Measurements from ENCODE around the gene BICRA. TPM values are rescaled to one million over a fixed set of nuclear protein-coding genes. Genes with fewer than 3 reads are reported as not detected.

The BICRA gene
- total RNA-seq, 1 donor from 2014 or later: 9.8 TPM

- no peak for DNase-seq
Observed at GRCh38 chr19:47601180-47601904, 7.6 kb upstream of the BICRA start.

DNA sequence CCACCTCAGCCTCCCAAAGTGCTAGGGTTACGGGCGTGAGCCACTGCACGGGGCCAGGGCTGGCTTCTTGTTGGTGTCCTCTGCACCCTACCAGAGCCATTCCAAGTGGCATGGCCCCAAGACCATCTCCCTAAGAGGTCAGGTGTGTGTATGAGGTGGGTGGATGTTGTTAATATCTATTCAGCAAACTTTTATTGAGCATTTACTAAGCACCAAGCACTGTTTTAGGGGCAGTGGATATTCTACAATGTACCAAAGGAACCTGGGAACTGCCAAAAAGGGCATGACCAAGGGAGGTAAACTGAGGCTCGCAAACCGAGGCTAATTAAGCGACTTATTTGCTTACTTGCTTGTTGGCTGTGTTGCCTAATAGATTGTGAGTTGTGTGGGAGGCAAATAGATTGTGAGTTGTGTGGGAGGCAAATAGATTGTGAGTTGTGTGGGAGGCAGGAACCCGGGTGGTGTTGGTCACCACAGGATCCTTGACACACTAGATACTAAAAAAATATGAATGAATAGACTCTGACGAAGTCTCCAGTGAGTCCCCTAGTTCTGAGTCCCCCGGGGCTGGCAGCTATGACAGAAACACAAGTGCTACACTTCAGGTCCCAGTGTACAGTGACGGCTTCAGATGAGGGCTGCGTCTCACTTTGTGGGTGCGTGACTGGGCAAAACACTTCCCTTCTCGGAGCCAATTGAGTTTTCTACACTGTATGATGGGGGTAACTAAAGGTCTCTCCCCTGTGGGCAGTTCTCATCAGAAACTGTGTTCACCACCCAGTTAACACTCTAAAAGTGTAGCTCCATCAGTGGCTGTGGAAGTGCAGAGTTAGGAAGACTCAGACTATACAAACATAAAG is 5.0 kb upstream of the BICRA start:
- DNase-seq: no peak

DNA sequence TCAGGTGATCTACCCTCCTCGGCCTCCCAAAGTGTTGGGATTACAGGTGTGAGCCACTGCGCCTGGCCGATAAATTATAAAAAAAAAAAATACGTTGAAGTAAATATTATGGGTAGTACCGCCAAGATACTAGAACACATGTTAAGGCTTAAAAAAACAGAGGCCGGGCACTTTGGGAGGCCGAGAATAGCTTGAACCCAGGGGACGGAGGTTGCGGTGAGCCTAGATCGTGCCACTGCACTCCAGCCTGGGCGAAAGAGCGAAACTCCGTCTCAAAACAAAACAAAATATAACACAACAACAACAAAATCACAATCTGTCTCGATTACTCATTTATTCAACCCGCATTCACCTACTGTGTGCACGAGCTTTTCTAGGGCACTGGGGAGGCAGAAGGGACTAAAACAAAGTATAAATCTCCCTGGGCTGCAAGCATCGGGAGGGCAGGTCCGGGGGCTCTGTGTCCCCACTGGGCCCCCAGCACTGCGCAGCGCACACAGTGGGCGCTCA is 1.3 kb upstream of the BICRA start:
- DNase-seq: no peak

DNA sequence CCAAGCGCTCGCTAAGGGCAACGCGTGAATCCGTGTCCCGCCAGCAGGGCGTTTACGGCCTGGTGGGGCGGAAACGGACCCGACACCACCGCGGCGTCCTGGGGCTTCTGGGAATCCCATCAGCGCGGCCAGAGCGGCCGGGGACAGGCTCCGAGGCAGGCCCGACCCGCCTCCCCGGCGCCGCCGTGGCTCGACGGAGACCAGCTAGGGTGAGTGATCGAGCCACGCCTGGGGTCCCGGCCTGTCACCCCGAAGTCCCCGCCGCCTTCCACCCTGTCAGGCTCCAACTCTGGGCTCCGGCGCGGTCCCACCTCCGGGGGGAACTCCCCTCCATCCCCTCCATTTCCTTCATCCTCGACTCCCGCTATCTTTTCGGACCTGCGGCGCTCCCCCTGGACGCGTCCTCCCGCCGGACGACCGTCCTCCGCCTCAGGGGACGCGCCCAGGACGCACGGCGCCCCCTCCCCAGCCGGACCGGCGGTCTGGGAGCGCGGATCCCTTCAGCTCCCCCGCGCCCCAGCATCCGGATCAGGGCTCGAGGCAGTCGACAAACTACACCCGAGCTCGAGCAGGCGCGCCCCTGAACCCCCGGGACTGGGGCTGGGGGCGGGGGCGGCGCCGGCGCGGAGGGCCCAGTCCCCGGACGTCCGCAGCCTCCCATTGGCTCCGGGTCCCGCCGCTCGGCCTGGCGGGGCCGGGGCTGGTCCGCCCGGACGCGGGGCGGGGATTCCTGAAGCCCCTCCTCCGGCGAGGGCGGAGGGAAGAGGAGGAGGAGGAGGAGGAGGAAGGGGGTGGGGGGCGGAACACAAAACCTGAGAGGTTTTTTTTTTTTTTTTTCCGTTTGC is 638 bp upstream of the BICRA start:
- peak; percentile 91 for DNase-seq

- peak; percentile 30 for DNase-seq
Observed at GRCh38 chr19:47609906-47610894, 1.3 kb downstream of the BICRA start.

- DNase-seq: no peak
Observed at GRCh38 chr19:47610902-47611301, 2.0 kb downstream of the BICRA start.

DNA sequence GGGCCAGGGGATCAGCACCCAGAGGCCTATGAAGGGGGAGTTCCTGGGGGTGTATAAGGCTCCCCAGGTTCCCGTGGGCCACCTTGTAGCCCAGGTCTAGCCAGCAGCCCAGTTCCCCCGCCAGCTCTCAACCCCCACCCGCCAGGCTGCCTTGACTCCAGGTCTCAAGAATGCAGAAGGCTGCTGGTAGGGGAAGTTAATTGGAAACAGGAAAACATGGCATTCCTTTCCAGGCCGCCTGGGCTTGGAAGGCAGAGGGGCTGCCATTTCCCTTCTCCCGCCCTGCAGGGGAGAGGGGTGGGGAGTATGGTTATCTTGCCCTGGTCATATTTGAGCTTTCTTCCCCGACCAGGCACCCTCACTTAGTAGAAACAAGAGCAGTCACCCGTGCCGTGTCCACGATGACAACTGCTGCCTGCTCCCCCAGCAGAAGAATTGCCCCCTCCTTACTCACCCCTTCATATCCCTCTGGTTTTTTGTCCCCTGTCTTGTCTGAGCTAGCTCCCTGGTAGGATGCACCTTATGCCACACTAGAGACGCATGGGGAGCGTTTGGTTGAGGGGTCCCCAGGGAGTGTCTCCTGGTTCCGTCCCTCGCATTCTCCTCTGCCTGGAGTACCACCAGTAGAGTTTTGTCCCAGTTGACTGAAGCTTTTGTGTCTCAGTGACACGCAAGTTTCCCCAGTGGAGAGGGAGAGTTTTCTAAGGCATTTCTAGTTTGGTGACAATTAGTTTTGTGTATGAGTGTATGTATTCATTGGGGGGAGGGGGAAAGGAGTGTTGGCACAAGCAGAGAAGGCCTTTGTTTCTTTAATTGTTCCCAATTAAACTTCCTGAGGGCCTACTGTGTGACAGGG is 4.5 kb downstream of the BICRA start:
- no peak for DNase-seq

DNA sequence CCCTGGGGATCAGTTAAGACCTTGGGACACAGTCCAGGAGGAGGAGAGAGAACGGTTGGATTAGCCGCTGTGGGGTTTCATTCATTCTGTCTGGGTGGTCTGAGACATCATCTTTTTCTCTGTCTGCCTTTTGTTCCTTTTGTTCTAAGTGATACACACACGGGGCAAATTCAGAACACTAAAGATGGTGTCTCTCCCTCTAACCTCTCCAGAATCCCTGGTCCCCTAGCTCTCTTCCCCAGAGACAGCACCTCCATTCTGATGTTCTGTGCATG is 5.0 kb downstream of the BICRA start:
- DNase-seq: no peak

GRCh38 chr19:47614559-47614958 is 5.6 kb downstream of the BICRA start:
- no peak for DNase-seq

- no peak for DNase-seq
Observed at GRCh38 chr19:47615230-47615629, 6.3 kb downstream of the BICRA start.

DNA sequence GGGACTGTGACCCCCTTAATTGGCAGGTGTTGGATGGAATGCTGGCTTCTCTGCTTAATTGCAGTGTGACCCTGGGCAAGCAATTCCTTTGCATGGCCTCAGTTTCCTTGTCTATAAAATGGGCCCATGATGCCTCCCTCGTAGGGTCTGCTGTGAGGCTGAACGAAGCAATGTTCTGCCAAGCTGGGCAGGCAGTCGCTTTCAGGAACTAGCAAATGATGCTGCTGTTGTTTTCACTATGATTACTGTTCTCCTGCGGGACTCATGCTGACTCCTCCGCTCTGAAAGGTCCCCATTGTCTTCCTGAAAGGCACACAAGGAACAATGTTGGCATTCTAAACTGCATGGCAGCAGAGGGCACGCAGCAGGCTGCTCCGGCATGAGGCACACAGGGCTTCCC is 6.8 kb downstream of the BICRA start:
- DNase-seq: peak; percentile 61

GRCh38 chr19:47618771-47619170 is 9.8 kb downstream of the BICRA start:
- DNase-seq: no peak

- DNase-seq: no peak
Observed at GRCh38 chr19:47619763-47620162, 10.8 kb downstream of the BICRA start.

DNA sequence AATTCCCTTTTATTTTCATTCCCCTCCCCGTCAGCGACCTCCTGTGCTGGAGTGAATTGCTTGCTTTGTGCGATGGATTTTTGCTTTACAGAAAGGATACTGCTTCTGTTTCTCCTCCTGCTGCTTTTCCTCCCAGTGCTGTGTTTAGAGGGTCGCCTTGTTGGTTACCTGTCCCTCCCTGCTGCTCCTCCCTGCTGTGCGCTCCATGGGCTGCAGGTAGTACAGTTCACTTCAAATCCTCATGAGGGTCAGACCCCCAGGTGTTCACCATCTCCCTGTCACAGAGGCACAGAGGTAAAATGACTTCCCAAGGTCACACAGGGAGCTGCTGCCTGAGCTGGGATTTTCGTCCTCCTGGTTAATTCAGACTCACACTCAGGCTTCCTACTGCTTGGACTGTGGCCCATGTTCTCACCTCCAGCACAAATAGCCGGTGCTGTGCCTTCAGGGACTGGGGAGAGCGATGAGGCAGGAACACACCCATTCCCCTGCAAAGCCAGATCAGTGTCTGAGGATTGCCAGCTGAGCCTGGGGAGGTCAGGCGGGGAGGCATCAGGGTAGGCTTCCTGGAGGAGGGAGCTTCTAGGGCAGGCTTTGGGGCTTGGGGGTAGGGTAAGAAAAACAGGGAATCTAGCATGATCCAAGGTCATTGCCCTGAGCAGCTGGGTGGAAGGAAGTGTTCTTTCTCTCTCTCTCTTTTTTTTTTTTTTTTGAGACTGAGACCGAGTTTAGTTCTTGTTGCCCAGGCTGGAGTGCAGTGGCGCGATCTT is 14.4 kb downstream of the BICRA start:
- DNase-seq: no peak

DNA sequence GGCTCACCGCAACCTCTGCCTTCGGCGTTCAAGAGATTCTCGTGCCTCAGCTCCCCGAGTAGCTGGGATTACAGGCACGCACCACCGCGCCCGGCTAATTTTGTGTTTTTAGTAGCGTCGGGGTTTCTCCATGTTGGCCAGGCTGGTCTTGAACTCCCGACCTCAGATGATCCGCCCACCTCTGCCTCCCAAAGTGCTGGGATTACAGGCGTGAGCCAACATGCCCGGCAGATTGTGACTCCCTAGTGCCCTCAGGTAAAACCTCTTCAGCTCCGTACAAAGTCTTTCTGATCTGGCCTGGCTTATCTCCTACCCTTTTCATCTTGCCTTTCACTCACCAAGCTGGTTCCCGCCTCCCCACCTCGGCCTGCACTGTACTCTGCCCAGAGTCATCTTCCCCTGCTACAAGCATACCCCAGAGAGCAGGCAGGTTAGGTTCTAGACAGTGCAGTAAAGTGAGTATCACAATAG is 15.0 kb downstream of the BICRA start:
- DNase-seq: no peak

GRCh38 chr19:47625650-47626049 is 16.7 kb downstream of the BICRA start:
- DNase-seq: no peak

DNA sequence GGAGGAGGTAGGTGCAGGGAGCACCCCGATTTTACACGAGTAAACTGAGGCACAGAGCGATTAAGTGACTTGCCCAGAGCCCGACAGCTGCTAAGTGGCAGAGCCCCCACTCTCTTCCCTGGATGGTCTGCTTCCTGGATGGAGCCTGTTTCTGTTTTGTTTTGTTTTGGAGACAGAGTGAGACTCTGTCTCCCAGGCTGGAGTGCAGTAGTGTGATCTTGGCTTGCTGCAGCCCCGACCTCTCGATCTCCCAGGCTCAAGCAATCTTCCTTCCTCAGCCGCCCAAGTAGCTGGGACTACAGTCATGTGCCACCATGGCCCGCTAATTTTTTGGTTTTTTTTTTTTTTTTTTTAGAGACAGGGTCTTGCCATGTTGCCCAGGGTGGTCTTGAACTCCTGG is 17.3 kb downstream of the BICRA start:
- DNase-seq: no peak

DNA sequence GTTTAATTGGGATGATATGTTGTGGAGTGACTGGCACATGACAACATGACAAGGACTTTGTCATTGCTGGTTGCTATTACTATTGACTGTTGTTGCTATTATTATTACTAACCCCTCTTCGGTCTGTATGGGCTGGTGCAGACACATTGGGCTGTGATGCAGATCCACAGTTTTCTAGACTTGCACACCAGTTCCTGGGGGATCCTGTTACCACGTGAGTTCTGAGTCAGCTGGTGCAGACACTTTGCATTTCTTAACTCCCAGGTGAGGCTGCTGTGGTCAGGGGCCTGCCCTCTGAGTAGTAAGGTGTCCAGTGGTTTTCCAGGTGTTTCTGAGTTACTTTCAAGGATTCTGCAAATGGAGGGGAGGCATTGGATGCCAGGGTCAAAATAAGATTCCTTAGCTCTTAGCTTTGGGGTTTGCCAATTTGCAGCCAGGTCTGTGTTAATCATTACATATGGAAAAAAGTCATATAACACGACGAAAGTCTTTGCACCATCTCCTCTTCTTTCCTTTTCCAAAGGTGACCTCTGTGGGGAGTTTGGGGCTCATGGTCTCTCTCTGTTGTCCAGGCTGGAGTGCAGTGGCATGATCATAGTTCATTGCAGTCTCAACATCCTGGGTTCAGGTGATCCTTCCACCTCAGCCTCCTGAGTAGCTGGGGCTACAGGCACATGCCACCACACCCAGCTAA is 19.3 kb downstream of the BICRA start:
- no peak for DNase-seq

DNA sequence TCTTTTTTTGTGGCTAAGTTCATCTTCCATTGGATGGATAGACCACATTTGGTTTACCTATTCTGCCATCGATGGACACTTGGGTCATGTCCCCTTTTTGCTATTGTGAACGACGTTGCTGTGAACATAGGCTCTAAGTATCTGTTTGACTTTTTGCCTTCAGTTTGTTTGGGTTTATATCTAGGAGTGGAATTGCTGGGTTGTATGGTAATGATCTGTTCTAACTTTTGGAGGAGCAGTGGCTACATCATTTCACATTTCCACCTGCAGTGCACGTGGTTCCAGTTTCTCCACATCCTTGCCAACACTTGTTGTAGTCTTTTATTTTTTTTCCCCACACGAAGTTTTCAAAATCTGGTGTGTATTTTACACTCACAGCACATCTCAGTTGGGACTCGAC is 21.7 kb downstream of the BICRA start:
- DNase-seq: no peak

Data from occipital lobe (tissue), 2 donors.